Measurements from ENCODE around the gene PGK1.
"Not testable (repeated sequence)": the region's sequence is repeated elsewhere in the genome, so short reads cannot be mapped to it uniquely, and the experiment has no call there.

Gene PGK1

GRCh38 chrX:78163175-78163574 is 59.1 kb downstream of the PGK1 start:
- not testable (repeated sequence) for DNase-seq (ENCODE audit: low read depth); H3K4me3 ChIP-seq (ENCODE audit: control insufficient read depth, low read depth, low read length)

GRCh38 chrX:78165425-78165824 is 61.4 kb downstream of the PGK1 start:
- no peak overlapping the region for H3K4me3 ChIP-seq (ENCODE audit: control insufficient read depth, low read depth, low read length)
- TF ChIP-seq CTCF (conservative IDR thresholded peaks at IDR 0.05; ENCODE audit: control insufficient read depth, insufficient read depth, low read depth, low read length), result no peak
- no peak for DNase-seq (ENCODE audit: low read depth)

GRCh38 chrX:78168065-78168464 is 64.0 kb downstream of the PGK1 start:
- peak; percentile 0 for DNase-seq (ENCODE audit: low read depth)
- no peak overlapping the region for H3K4me3 ChIP-seq (ENCODE audit: control insufficient read depth, low read depth, low read length)
- TF ChIP-seq CTCF (conservative IDR thresholded peaks at IDR 0.05; ENCODE audit: control insufficient read depth, insufficient read depth, low read depth, low read length), result no peak

All from fibroblast of mammary gland (primary cell).